Neural progenitor cell (in vitro differentiated cells): ENCODE results near the gene ASCL5.

Experiments
- EZH2 ChIP-seq: fragments of 200-600 bp; sonication (generic); IDR thresholded peaks from 2 replicates; pipeline ENCODE4 v1.6.1; 2017; ENCODE audit warnings: antibody characterized with exemption, mild to moderate bottlenecking, moderate library complexity
- EZH2phosphoT487 ChIP-seq: fragments of 200-600 bp; sonication (generic); IDR thresholded peaks from 2 replicates; pipeline ENCODE4 v1.6.1; 2017; ENCODE audit warnings: antibody characterized with exemption
- TF ChIP-seq, protein P1 (sequence below): fragments of 200-600 bp; sonication (generic); IDR thresholded peaks from 2 replicates; pipeline ENCODE4 v1.5.1; 2017; ENCODE audit warnings: antibody characterized with exemption, mild to moderate bottlenecking

- TF ChIP-seq, protein P1, sequence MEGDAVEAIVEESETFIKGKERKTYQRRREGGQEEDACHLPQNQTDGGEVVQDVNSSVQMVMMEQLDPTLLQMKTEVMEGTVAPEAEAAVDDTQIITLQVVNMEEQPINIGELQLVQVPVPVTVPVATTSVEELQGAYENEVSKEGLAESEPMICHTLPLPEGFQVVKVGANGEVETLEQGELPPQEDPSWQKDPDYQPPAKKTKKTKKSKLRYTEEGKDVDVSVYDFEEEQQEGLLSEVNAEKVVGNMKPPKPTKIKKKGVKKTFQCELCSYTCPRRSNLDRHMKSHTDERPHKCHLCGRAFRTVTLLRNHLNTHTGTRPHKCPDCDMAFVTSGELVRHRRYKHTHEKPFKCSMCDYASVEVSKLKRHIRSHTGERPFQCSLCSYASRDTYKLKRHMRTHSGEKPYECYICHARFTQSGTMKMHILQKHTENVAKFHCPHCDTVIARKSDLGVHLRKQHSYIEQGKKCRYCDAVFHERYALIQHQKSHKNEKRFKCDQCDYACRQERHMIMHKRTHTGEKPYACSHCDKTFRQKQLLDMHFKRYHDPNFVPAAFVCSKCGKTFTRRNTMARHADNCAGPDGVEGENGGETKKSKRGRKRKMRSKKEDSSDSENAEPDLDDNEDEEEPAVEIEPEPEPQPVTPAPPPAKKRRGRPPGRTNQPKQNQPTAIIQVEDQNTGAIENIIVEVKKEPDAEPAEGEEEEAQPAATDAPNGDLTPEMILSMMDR, result no peak
- TF ChIP-seq EZH2 (no peak), EZH2phosphoT487 (no peak)
Measured at GRCh38 chr1:201072922-201073321, 54.1 kb downstream of the ASCL5 start.
